Mammary epithelial cell (primary cell): ENCODE data around the gene HOXA5.

Source experiments
- CTCF ChIP-seq, 2 donors: IDR thresholded peaks in 1 of 2; conservative IDR thresholded peaks in 1 of 2; 2 replicates each; pipeline ENCODE4 v1.5.1; 2011 to 2012; ENCODE audit warnings: inconsistent platforms in 2 of 2, low read length in 2 of 2, mild to moderate bottlenecking in 2 of 2, control low read depth in 1 of 2, low read depth in 1 of 2; ENCODE audit not compliant: insufficient read depth in 1 of 2; ENCODE audit errors: extremely low read depth in 1 of 2
- EZH2 ChIP-seq: IDR thresholded peaks from 2 replicates; pipeline ENCODE4 v1.6.1; 2012; ENCODE audit warnings: low read length, inconsistent platforms, borderline replicate concordance

- TF ChIP-seq CTCF (conservative IDR thresholded peaks at IDR 0.05 in 1 of 2, IDR thresholded peaks at IDR 0.05 in 1 of 2; ENCODE audit: extremely low read depth in 1 of 2, insufficient read depth in 1 of 2, low read depth in 1 of 2, low read length in 2 of 2), result no peak
- no peak for TF ChIP-seq EZH2
These were observed 18.4 kb downstream of the HOXA5 start for GRCh38 chr7:27124902-27125689.
